ENCODE data around the gene TAF12.
A peak's percentile ranks its signal among the peaks of the same experiment; 100 is the strongest.
"Not testable (repeated sequence)": the region's sequence is repeated elsewhere in the genome, so short reads cannot be mapped to it uniquely, and the experiment has no call there.

TAF12 gene

DNA sequence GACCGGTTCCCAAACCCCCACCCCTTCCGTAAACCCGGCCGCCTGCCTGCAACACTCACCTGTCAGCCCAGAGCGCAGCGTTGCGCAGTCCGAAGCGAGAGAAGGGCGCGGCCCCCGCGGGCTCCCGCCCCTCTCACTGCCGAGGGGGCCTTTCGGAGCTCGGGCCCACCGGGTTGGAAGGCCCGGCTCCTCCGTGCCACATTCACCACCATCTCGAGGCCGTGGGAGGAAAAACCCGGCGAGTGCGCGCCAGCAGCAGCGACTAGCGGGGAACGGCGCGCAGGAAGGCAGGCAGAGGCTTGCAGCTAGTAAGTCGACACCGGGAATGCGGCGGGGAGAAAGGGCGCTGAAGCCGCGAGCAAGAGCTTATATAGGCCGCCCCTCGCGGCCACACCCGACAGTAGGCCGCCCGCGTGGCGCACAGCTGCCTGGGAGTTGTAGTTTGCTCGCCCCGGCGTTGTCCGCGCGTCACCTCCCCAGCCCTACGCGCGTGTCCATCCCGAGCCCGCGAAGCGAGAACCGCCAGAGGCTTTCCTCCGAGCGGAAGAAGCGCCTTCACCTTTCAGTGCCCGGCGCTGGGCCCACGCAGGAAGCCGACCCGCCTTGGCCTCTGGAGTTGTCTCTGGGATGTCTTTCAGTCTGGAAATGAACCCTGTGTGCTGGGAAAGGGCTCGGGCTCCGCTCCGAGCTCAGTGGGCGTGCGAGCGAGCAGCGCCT, 61.2 kb downstream of the TAF12 start:
- peak; percentile 98 for DNase-seq

DNA sequence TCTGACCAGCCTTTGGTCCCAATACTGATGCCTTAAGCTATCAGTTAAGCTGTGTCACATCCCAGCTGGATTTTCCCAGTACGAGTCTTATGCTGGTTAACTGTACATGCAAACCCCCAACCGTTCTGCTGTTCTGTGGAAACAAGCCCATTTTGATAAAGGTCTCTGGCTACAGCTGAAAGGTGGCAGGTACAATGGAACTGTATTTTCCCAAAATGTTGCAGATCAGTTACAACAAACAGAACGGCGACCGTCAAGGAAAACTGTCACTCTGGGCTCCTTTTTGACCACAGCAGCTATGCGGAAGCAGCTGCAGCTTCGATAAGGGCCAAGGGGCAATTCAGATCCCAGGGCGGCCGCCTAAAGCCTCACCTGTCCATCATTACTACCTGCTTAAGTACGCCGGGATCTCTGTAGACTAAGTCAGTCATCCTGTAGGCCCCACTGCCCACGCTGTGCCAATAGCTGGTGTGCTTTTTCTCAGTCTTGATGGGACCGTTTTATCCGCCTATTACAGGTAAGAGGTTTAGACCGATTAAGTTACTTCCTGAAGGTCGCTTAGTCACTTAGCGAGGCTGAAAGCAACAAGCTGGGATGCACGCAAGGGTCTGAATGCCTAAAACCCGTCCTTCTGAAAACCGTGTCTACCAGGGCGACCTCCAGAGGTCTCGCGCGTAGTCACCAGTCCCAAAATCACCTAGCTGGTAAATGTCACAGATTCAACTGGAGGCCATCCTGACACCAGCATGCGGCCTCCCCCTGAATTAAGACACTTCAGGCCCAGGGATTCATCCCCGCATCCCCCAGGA, 61.9 kb downstream of the TAF12 start:
- peak; percentile 64 for DNase-seq

DNA sequence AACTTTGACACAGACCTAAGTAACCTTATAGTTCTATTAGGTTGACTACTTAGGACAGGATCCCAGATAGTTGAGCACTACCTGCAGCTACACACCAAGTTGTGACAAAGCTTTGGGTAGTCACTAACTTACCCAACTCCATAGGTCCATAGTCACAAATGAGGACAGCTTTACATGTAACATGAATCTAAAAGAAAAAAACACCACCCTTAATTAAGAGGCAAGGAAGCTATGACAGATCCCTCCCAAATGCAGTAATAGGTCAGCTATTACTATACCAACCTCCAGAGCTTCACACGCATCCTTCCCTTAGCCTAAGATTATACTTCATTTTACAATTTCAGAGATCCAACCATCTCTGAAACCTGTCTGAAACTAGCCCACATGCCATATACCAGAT, 63.5 kb downstream of the TAF12 start:
- DNase-seq, result peak; percentile 17

DNA sequence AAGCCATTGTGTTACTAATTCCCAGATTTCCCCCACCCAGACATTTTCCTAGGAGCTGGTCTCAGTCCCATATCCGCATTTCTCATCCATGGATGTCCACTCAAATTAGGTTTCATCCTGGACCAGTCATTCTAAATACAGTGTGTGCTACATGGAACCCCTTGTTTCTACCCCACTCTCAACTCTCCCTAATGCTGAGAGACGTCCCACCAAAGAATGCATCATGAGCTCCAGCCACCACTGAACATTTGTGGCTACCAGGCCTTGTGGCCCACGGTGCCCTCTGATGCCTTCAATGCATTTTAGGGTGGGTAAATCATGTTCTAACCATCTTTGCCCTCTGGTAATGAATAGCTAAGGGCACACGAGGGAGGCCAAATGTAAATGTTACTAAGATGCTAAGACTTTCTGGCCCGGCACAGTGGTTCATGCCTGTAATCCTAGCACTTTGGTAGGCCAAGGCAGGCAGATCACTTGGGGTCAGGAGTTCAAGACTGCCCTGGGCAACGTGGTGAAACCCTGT, 64.1 kb downstream of the TAF12 start:
- peak; percentile 20 for DNase-seq

DNA sequence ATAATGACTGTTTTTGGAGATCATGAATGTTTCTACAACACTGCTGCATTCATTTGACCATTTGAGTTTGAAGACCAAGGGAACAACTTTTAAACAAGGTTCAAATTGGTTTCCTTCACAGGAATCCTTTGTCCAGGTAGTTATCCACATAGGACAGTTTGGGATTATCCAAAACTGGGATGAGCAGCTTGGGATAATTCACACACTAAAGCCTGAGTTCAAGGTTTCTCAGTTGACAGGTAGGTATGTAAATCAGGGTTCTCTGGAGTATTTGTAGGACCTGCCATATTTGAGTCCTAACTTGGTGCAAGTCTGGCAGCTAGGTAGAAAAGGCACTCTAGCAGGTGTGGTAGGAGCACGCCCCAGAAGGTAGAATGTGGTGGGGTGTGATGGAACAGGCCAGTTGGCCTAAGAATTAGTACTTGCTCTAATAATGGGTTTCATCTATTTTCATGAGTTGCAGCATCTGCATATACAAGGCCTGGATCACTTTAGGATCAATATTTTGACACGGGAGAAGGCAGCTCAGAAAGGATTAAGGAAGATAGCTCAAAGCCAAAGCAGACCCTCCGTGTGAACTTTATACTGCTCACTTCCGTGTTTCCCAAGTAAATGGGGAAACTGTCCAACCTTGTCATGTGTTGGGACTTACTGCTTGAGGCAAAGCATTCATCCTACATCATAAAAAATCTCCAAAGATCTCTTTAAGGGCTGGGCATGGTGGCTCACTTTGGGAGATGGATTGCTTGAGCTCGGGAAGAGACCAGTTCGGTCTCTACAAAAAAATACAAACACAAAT, 64.9 kb downstream of the TAF12 start:
- peak; percentile 52 for DNase-seq

DNA sequence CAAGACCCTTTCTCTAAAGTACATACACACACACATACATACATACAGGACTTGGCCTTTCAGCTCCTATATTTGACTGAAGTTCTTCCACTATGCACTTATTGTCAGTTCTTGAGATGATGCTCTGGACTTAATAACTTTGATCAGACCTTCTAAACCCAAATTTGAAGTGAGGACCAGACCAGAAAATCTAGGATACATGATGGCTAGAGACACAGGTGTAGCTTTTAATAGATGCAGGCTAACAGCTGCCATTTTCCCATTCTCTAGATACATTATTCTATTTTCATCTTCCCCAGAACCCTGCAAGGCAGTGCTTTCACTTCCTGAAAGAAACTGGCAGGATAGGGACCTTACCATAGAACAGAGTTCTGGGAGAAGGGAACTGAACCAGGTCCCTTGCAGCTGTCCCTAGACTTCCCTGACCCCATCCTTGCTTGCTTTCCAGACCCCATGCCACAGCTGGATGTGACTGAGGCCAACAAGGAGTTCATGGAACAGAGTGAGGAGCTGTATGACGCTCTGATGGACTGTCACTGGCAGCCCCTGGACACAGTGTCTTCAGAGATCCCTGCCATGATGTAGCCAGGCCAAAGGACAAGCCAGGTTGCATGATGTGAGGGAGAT, 65.7 kb downstream of the TAF12 start:
- DNase-seq, result peak; percentile 60

DNA sequence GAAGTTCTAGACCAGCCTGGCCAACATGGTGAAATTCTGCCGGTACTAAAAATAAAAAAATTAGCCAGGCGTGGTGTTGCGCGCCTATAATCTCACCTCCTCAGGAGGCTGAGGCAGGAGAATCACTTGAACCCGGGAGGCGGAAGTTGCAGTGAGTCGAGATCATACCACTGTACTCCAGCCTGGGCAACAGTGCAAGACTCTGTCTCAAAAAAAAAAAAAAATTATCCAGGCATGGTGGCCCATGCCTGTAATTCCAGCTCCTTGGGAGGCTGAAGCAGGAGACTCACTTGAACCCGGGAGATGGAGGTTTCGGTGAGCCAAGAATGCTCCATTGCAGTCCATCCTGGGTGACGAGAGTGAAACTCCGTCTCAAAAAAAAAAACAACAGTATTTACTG, 69.3 kb downstream of the TAF12 start:
- DNase-seq, result no peak

DNA sequence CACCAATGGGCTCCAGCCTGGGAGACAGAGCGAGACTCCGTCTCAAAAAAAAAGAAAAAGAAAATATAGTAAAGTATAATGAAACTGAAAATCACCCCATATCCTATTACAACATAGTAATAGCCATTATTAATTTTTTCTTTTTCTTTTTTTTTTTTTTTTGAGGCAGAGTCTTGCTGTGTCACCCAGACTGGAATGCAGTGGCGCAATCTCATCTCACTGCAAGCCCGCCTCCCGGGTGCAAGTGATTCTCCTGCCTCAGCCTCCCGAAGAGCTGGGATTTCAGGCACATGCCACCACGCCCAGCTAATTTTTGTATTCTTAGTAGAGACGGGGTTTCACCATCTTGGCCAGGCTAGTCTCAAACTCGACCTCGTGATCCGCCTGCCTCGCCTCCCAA, 70.0 kb downstream of the TAF12 start:
- not testable (repeated sequence) for DNase-seq

DNA sequence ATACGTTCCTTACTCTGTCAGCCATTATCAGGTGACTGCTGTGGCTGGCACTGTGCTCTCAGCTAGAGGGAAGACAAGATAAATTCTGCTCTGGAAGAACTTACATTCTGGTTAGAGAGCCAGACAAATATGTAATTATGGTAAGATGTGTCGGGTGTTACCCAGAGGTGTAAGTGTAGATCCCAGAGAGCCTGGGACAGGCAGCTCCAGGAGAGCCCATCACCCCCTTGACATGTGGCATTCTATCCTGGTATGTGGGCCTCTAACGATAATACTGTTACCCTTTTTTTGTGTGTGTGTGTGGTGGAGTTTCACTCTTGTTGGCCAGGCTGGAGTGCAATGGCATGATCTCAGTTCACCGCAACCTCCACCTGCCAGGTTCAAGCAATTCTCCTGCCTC, 71.0 kb downstream of the TAF12 start:
- DNase-seq, result no peak

DNA sequence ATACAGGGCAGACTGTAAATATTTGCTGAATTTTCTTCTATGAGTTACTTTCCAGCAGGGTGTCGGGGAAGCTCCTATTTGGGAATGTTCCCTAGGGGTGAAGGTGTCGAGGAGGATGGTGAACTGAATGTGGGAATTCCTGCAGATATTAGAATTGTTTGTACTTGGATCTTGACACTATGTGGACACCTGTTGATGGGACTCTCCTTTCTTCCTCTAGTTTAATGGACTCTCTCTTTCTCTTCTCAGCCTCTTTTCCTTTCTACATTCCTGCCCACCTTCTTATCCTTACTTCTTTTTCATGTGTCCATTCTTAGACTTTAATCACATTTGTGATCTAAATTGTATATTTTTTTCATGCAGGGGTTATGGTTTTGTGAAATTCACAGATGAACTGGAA, 75.9 kb downstream of the TAF12 start:
- DNase-seq, result no peak

DNA sequence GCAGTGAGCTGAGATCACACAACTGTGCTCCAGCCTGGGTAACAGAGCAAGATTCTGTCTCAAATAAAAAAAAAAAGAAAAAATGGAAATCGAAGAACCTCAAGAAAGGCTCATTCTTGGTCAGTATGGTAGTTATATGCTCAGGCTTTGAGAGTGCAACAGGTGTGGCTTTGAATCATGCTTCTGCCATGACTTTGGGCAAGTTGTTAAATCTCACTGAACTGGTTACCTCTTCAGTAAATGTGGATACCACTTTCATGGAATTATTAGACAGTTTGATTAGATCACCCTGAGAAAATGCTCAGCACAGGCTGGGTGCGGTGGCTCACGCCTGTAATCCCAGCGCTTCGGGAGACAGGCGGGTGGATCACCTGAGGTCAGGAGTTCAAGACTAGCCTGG, 77.1 kb downstream of the TAF12 start:
- no peak for DNase-seq

DNA sequence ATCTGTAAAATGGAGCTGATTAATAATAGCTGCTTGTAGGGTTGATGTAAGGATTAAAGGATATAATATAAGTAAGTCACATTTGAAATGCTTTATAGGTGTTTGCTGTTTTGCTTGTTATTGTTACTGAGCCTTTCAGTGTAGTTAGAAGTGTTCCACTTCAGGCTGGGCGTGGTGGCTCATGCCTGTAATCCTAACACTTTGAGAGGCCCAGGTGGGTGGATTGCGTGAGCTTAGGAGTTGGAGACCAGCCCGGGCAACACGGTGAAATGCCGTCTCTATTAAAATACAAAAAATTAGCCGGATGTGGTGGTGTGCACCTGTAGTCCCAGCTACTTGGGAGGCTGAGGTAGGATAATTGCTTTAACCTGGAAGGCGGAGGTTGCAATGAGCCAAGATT, 77.8 kb downstream of the TAF12 start:
- no peak for DNase-seq

DNA sequence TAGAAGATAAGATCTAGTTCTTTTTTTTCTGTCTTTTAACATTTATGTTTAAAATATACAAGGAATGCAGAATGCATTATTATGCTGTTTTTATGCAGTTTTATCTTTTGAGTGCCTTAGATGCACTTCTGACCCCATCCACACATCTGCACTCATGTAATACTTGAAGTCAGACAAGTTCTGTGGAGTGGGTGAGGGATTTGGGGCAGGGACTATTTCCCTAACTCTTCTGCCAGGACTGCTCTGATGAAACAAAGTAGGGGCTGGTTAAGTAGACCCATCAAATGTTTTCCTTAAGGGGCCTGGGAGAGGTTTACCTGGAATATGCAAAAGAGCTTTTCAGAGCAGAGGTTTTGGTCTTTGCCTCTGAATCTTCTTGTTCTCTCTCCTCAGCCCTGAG, 78.6 kb downstream of the TAF12 start:
- no peak for DNase-seq

DNA sequence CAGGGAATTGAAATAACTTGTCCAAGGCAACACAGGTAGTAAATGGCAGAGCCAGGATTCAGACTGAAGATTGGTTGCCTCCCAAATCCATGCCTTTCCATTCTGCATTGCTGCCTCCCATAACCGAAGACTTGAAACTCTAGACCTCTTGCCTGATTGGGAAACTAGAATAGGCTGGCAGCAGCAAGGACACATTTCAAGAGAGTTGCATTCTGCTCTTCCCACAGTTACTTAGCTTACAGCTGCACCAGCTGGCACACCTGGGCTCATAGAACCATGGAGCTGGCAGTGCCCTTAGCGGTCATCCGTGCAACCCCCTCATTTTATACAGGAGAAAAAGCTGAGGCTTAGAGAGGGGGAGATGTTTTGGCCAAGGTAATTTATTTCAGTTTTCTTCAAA, 82.0 kb downstream of the TAF12 start:
- DNase-seq, result no peak
